GM21423 (cell line): ENCODE measurements around the gene PTDSS2.

Experiments used
- ATAC-seq: cut with Tn5 transposase; IDR thresholded peaks from one replicate; pipeline ENCODE4 v1.9.1; 2021; ENCODE audit warnings: mild to moderate bottlenecking, moderate library complexity; ENCODE audit not compliant: unreplicated experiment

PTDSS2 gene

GRCh38 chr11:445765-446588, 4.1 kb upstream of the PTDSS2 start:
- no peak for ATAC-seq

DNA sequence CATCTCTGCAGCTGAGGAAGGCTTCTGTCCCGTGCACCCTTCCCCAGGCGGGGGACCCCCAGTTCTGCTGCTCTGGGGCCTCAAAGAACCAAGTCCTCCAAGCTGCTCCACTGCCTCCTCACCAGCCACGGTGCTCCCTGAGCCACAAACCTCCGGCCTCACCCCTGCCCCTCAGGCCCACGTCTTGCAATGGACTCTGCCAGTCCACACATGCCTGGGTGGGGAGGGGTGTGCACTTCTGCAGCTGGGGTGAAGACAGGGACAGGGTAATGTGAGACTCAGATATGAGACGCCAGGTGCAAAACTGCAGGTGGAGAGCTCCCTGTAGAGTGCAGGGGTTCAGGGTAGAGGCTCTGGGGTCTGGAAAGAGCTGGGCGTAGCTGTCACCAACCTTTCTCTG, 3.2 kb upstream of the PTDSS2 start:
- no peak for ATAC-seq

DNA sequence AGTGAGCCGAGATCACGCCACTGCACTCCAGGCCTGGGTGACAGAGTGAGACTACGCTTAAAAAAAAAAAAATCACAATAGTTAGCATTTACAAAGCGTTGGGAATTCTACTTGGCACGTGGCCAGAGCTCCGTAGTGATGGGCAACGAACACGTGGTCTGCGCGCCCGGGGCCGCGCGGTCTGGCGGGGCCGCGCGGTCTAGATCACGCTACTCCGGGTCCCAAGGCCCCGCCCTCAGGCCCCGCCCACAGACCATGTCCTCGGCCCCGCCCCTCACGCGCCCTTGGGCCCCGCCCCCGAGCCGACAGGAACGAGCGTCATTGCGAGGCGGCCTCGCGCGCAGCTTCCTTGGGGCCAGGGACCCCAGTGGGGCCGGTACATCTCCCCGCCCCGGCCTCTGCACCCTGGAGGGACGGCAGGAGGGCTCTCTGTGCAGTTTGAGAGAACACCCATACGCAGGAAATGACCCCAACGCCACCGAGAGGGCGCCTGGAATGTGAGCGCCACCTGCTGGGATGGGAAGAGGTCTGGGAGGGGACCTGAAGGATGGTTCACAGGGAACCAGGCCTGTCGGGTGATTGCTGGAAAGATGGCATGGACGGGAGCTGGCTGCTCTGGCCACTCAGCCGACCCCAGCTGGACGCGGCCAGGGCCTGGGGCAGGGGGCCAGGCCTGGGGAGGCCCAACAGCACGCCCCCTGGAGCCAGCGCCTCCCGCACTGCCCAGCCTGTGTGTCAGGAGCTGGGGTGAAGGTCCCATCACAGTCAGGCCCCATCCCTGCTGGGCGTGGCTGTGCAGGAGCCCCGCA, 2.0 kb upstream of the PTDSS2 start:
- peak; percentile 50 for ATAC-seq

- peak; percentile 0 for ATAC-seq
These were observed 851 bp downstream of the PTDSS2 start for GRCh38 chr11:450809-451451.

GRCh38 chr11:451738-452137, 1.7 kb downstream of the PTDSS2 start:
- no peak for ATAC-seq

DNA sequence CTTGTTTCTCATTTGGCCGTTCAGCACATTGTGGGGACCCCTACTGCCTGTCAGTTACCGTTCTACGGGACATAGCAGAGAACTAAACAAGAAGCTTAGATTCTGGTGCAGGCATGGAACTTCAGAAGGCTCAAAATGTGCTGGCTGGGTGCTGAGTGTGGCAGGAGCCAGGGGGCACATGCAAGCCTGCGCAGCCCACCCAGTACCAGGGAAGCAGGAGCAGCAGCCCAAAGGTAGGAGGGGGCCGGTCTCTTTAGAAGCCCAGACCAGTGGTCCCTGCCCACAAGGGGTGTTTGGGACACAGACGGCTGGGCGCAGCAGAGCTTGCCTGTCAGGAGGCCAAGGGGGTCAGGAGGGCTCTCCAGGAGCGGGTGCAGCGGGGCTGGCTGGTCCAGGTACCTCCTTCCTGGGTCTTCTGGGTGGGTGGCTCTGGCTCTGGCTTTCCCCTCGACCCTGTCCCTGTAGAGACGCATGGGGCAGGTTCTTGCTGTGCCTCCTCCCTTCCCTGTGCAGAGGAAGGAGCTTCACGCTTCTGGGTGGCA, 2.2 kb downstream of the PTDSS2 start:
- no peak for ATAC-seq

- ATAC-seq: no peak
These were observed 2.9 kb downstream of the PTDSS2 start for GRCh38 chr11:452916-453527.

DNA sequence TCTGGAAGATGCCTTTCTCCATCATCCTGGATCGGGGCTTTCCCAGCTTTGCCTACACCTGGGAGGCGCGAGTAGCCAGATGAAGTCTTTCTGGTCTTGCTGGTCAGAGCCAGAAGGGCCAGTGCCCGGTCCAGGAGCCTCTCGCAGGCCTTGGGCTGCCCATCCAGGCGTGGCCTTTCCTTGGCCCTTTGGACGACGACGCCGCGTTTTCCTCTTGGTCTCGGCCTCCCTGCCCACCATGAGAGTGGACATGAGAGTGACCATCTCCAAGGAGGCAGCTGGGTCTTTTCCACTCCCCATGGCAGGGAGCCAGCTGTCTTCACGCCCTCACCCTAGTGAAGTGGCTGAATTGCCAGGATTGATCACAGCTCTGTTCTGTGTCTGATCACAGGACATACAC, 3.5 kb downstream of the PTDSS2 start:
- no peak for ATAC-seq

DNA sequence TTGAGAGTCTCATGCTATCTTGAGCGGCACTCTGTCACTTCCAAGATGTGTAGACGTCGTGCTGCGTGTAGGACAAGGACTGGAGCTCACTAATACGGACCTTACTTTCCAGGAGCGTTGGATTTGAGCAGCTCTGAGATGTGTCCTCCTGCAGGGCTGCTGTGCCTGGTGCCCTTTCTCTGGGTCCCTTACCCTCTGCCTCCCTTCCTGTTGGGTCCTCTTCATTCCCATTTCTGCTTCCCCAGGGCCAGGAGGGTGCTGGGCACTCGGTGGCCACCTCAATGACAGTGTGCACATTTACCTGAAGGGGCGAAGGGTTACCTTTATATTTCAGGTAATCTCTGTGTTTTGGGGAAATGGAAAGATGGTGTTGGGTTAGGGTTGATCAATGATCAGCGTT, 4.0 kb downstream of the PTDSS2 start:
- no peak for ATAC-seq

DNA sequence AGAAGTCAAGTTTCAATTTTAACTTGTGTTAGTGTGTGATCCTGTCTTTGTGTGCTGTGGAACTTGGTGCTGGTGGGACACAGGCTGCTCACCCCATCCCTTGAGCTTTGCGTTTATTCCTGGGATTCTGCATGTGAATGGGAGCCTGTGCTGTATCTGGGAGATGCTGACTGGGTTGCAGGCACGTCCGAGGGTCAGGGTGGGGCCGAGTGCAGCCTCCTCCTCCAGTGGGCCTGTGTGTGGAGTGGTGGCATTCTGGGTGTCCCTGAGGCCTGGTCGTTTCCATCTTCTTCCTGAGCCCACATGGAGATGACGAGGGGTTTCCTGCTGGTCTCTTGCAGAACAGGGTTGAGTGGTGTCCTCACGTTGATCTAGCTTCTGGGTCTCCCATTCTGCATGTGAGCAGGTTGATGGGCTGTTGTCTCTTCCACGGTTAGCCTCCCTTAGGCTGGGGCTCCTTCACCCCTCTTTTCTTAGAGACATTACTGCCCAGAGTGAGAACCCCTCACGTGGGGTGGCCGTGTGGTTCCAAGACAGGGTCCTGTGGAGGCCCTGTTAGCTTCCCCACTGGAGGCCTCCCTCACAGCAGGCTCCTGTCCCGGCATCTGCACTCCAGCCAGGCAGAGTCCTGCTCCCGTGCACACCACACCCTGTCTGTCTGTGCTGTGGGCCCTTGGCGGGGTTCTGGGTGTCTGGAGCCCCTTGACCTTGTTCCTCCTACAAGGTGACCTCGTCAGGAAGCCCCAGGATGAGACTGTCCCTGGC, 4.9 kb downstream of the PTDSS2 start:
- ATAC-seq: no peak

DNA sequence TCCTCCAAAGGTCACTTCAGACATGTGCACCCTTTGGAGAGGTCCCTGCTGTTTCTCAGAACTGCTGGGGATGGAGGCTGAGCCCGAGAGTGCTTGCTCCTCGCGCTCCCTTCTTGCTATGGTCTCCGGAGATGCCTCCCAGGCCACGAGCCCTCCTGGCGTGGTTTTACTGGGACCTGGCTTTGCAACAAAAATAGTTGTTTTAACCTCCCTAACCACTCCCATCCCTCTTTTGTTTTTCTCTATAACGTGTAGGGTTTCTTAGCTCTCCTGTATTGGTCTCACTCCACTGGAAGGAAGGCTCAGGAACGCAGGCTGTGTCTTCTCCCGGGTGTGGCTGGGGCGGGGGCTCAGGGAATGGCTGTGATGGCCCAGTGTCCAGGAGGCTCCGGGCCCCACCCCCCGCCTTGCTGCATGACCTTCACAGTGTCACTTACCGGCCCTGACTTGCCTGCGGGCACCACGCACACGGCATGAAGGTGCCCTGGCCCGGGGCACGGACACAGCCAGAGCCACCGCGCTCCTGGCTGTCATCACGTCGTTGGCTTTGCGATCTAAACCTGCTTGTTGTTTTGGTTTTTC, 5.6 kb downstream of the PTDSS2 start:
- ATAC-seq: no peak

GRCh38 chr11:456533-456932, 6.5 kb downstream of the PTDSS2 start:
- ATAC-seq: no peak

GRCh38 chr11:457111-457760, 7.2 kb downstream of the PTDSS2 start:
- no peak for ATAC-seq

DNA sequence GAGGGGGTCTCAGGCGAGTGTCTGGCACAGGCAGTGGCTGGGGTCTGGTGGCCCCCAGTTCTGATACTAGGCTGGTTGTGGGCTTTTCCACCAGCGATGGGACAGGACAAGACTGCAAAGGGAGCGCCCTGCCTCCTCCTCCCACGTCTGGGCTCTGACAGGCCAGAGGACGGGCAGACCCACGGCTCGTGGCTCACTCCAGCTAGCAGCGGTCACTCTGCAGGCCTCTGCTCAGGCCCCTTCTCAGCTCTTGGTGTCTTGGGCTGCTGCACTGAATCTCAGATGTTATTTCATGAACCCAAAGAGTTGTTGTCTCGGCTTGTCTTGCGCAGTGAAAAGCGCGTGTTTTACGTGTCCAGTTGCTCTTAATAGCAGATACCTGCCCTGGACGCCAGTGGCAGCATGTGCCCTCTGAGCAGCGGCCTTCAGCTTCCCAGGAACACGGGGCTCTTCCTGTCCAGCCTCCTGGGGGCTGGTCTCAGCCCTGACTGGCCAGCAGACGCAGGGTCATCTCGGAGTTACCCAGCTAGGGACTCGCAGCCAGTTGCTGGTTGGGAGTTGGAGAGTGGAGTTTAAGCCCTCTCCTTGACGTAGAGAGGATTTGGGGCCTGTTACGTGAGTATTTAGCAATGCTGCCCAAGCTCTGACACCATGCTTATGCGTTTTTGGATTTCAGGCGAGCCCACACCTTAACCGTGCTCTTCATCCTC, 9.6 kb downstream of the PTDSS2 start:
- no peak for ATAC-seq

DNA sequence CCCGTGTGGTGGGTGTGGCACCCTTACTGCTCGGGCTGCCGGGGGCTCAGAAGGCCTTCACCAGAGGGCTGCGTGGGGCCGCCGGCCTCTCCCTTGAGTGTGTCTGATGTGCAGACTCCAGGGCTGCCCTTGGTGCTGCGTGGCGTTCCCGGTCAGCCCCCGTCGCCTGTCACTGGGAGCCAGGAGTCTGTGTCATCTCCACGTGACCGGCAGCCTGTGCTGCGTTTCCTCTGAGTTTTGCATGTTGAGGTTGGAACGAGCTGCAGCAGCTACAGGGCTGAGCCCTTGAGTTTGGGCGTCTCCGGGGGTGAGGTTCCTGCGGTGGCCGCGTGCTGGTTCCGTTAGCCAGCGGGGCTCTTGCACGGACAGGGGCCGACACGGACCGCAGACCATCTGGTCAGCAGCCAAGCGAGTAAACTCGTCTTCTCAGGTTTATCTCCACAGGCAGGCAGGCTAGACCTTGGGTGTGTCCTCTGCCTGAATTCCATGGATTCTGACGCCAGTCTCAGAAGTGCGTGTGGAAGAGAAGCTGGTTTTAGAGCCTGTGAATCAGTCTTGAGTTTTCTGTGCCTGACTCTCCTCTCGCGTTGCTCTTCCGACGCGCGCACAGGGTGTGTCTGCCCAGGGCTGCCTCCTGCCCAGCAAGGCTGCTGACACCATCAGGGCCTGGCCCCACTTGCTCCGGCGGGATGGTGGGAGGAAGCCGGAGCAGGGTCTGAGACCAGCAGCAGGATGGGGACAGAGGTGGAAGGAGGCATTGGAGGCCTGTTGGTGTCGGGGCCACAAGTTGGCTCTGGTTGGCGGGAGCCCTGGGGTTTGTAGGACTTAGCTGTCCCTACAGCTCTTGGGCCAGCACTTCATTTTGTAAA, 10.5 kb downstream of the PTDSS2 start:
- no peak for ATAC-seq

GRCh38 chr11:461626-462025, 11.5 kb downstream of the PTDSS2 start:
- no peak for ATAC-seq

- no peak for ATAC-seq
These were observed 12.2 kb downstream of the PTDSS2 start for GRCh38 chr11:462107-462890.
